H1 (cell line): ENCODE results near the gene NPM1. TPM values are rescaled to one million over a fixed set of nuclear protein-coding genes. Genes with fewer than 3 reads are reported as not detected.

Source experiments
- CTCF ChIA-PET: fragments of 300-600 bp; sonication (Branson Sonifier 250); formaldehyde crosslinking; loops from one replicate; lab custom pipeline; 2021; ENCODE audit not compliant: partially characterized antibody; lab: Charles Lee
- POLR2A ChIA-PET: fragments of 300-600 bp; sonication (Branson Sonifier 250); formaldehyde crosslinking; loops from one replicate; lab custom pipeline; 2021; ENCODE audit warnings: inconsistent platforms; ENCODE audit not compliant: partially characterized antibody; lab: Charles Lee
- DNase-seq, 2 experiments: peaks; one replicate each; pipeline versions ENCODE4 v3.0.0 to v3.0.0-alpha.2; 2010 to 2022; ENCODE audit warnings: low spot score in 2 of 2, low read depth in 1 of 2, mixed read lengths in 1 of 2
- FAIRE-seq: peaks from 2 replicates; lab custom pipeline; 2011; peaks lifted over from hg19 to GRCh38; lab: Jason Lieb, UNC
- H2AFZ ChIP-seq: 2 replicates; pipeline ENCODE4 v1.8.1; 2012; ENCODE audit warnings: low read length, inconsistent platforms
- H2AK5ac ChIP-seq: 2 replicates; pipeline ENCODE4 v1.6.1; 2013; ENCODE audit warnings: low read depth, low read length
- H2BK120ac ChIP-seq: replicated peaks from 2 replicates; pipeline ENCODE3; 2013; ENCODE audit warnings: low read depth, low read length, inconsistent platforms
- H2BK12ac ChIP-seq: 2 replicates; pipeline ENCODE4 v1.6.1; 2013; ENCODE audit warnings: low read depth, low read length
- H2BK15ac ChIP-seq: 2 replicates; pipeline ENCODE4 v1.6.1; 2013; ENCODE audit warnings: low read length
- H2BK20ac ChIP-seq: 2 replicates; pipeline ENCODE4 v1.6.1; 2013; ENCODE audit warnings: low read length
- H2BK5ac ChIP-seq: 2 replicates; pipeline ENCODE4 v1.6.1; 2013; ENCODE audit warnings: low read depth, low read length
- H3K14ac ChIP-seq: 2 replicates; pipeline ENCODE4 v1.6.1; 2013; ENCODE audit warnings: inconsistent platforms; ENCODE audit not compliant: insufficient read length
- H3K18ac ChIP-seq: 2 replicates; pipeline ENCODE4 v1.6.1; 2013; ENCODE audit warnings: low read length; ENCODE audit errors: extremely low read depth
- H3K23ac ChIP-seq: 2 replicates; pipeline ENCODE4 v1.6.1; 2013; ENCODE audit warnings: inconsistent platforms; ENCODE audit not compliant: insufficient read length
- H3K23me2 ChIP-seq: 2 replicates; pipeline ENCODE4 v1.6.1; 2013; ENCODE audit warnings: low read depth, low read length
- H3K27ac ChIP-seq: 2 replicates; pipeline ENCODE4 v1.6.1; 2011; ENCODE audit warnings: low read depth, low read length, inconsistent platforms
- H3K27me3 ChIP-seq, 4 experiments: replicated peaks in 1 of 4; 1 replicate in 1 of 4; 2 replicates in 3 of 4; pipeline versions ENCODE4 v1.6.1 to v1.8.1; 2011 to 2013; ENCODE audit warnings: low read length in 3 of 4, mild to moderate bottlenecking in 3 of 4, inconsistent platforms in 2 of 4, mixed read lengths in 2 of 4, moderate library complexity in 1 of 4; ENCODE audit not compliant: control insufficient read depth in 3 of 4, insufficient read depth in 3 of 4; ENCODE audit errors: extremely low read depth in 1 of 4
- H3K36me3 ChIP-seq, 4 experiments: 2 replicates each; pipeline versions ENCODE4 v1.6.1 to v1.8.1; 2011 to 2013; ENCODE audit warnings: mild to moderate bottlenecking in 4 of 4, low read length in 3 of 4, moderate library complexity in 2 of 4, control low read depth in 1 of 4, inconsistent platforms in 1 of 4; ENCODE audit not compliant: insufficient read depth in 4 of 4, control insufficient read depth in 2 of 4
- H3K4ac ChIP-seq: replicated peaks from 2 replicates; pipeline ENCODE3; 2013; ENCODE audit warnings: low read length, low read depth, mixed read lengths, inconsistent platforms; ENCODE audit not compliant: insufficient read length
- H3K4me1 ChIP-seq, 4 experiments: replicated peaks in 1 of 4; 1 replicate in 1 of 4; 2 replicates in 3 of 4; pipeline versions ENCODE4 v1.6.1 to v1.8.1; 2011 to 2013; ENCODE audit warnings: low read length in 3 of 4, inconsistent platforms in 2 of 4, mixed read lengths in 1 of 4; ENCODE audit not compliant: insufficient read depth in 4 of 4, control insufficient read depth in 3 of 4
- H3K4me2 ChIP-seq, 2 experiments: 2 replicates each; pipeline versions ENCODE4 v1.6.1 to v1.8.1; 2011 to 2013; ENCODE audit warnings: low read depth in 2 of 2, low read length in 2 of 2, control low read depth in 1 of 2, inconsistent platforms in 1 of 2, mild to moderate bottlenecking in 1 of 2; ENCODE audit not compliant: insufficient read depth in 1 of 2
- H3K4me3 ChIP-seq, 4 experiments: fragments of 200-600, 300-600 bp in 1 of 4; sonication (generic), shearing (Covaris generic), sonication (Bioruptor Twin) in 1 of 4; 2 replicates each; pipeline versions ENCODE4 v1.5.1 to v1.8.1; 2011 to 2016; ENCODE audit warnings: low read length in 4 of 4, low read depth in 3 of 4, control low read depth in 2 of 4, inconsistent platforms in 2 of 4, mild to moderate bottlenecking in 2 of 4, mixed read lengths in 1 of 4, moderate library complexity in 1 of 4; ENCODE audit not compliant: insufficient read depth in 2 of 4; ENCODE audit errors: extremely low read depth in 1 of 4
- H3K56ac ChIP-seq: replicated peaks from 2 replicates; pipeline ENCODE3; 2013; ENCODE audit warnings: low read depth, mild to moderate bottlenecking, mixed read lengths, low read length, inconsistent platforms; ENCODE audit not compliant: insufficient read length
- H3K79me1 ChIP-seq: 2 replicates; pipeline ENCODE4 v1.6.1; 2013; ENCODE audit warnings: low read depth, low read length, control low read depth
- H3K79me2 ChIP-seq, 2 experiments: 2 replicates each; pipeline versions ENCODE4 v1.6.1 to v1.8.1; 2012 to 2013; ENCODE audit warnings: low read length in 2 of 2, mild to moderate bottlenecking in 2 of 2, inconsistent platforms in 1 of 2; ENCODE audit not compliant: insufficient read depth in 2 of 2, control insufficient read depth in 1 of 2
- H3K9ac ChIP-seq, 4 experiments: replicated peaks in 1 of 4; 1 replicate in 1 of 4; 2 replicates in 3 of 4; pipeline versions ENCODE4 v1.6.1 to v1.8.1; 2011 to 2013; ENCODE audit warnings: low read depth in 3 of 4, low read length in 3 of 4, control low read depth in 2 of 4, mild to moderate bottlenecking in 2 of 4, moderate library complexity in 2 of 4, inconsistent platforms in 1 of 4; ENCODE audit errors: extremely low read depth in 1 of 4
- H3K9me3 ChIP-seq, 2 experiments: 2 replicates each; pipeline versions ENCODE4 v1.6.1 to v1.8.1; 2012 to 2013; ENCODE audit warnings: mild to moderate bottlenecking in 2 of 2, moderate library complexity in 2 of 2, control low read depth in 1 of 2, inconsistent platforms in 1 of 2, low read depth in 1 of 2, low read length in 1 of 2, mixed read lengths in 1 of 2; ENCODE audit not compliant: insufficient read depth in 2 of 2
- H4K20me1 ChIP-seq, 2 experiments: replicated peaks in 1 of 2; 2 replicates each; pipeline versions ENCODE3 to v1.8.1; 2011 to 2013; ENCODE audit warnings: inconsistent platforms in 2 of 2, low read length in 2 of 2, mild to moderate bottlenecking in 1 of 2; ENCODE audit not compliant: insufficient read depth in 2 of 2, control insufficient read depth in 1 of 2
- H4K5ac ChIP-seq: 2 replicates; pipeline ENCODE4 v1.6.1; 2013; ENCODE audit warnings: low read length, low read depth, mixed read lengths, inconsistent platforms; ENCODE audit not compliant: insufficient read length
- H4K8ac ChIP-seq: 2 replicates; pipeline ENCODE4 v1.8.0; 2013; ENCODE audit warnings: mild to moderate bottlenecking, moderate library complexity, low read length, inconsistent platforms; ENCODE audit not compliant: insufficient read depth; ENCODE audit errors: extremely low read depth
- H4K91ac ChIP-seq: replicated peaks from 2 replicates; pipeline ENCODE3; 2013; ENCODE audit warnings: low read length, mixed read lengths, inconsistent platforms; ENCODE audit not compliant: insufficient read length
- CBX8 ChIP-seq: fragments of 300-800, 300-1000 bp; sonication (generic); IDR thresholded peaks from 2 replicates; pipeline ENCODE4 v1.7.1; 2016; ENCODE audit warnings: low read depth, low read length, borderline replicate concordance
- KDM1A ChIP-seq: fragments of 200-600, 300-600 bp; sonication (generic); IDR thresholded peaks from 2 replicates; pipeline ENCODE4 v1.7.1; 2016; ENCODE audit warnings: mild to moderate bottlenecking, low read length, borderline replicate concordance
- WGBS, 2 experiments: shearing (Covaris generic) in 1 of 2; methylation state at CpG; one replicate each; pipeline versions ENCODE4 v1.1.6 to v1.1.7; 2013 to 2015; ENCODE audit warnings: low lambda C conversion rate in 2 of 2, mixed read lengths in 2 of 2, inconsistent platforms in 1 of 2, low coverage in 1 of 2, missing lambda C conversion rate in 1 of 2; ENCODE audit not compliant: insufficient replicate concordance in 2 of 2, insufficient coverage in 1 of 2, insufficient read length in 1 of 2; ENCODE audit errors: extremely low coverage in 1 of 2, missing lambda C conversion rate in 1 of 2; 5-methylcytosine and 5-hydroxymethylcytosine counted together
- polyA plus RNA-seq, 7 experiments: library from polyadenylated mRNA; depleted of rRNA in 3 of 7; stranded (reverse) in 5 of 7; unstranded in 2 of 7; fragments of >200 nt in 5 of 7; fragments of 200-250 nt in 2 of 7; gene quantifications; 1 replicate in 5 of 7; 2 replicates in 1 of 7; 4 replicates in 1 of 7; pipeline versions ENCODE4 v1.2.1 to v1.2.3, GENCODE V29; 2011 to 2013; ENCODE audit warnings: missing spikeins in 2 of 7, mixed read lengths in 2 of 7
- total RNA-seq: library from RNA; stranded (reverse); fragmentation: NEBNext Ultra II Directional; extraction: Animal tissue kit (Norgen Biotek cat#: 25700); gene quantifications from 2 replicates; pipeline ENCODE4 v1.2.1, GENCODE V29; 2021

Gene NPM1
- total and polyA plus RNA-seq, 2 of the 8 experiments (the other 6 are each of a cell fraction or from before 2014, with no cell fraction given), result 2,182 to 4,042 TPM

GRCh38 chr5:171426680-171427079, 39.0 kb downstream of the NPM1 start:
- Histone ChIP-seq H3K18ac (no peak overlapping the region), H2AFZ (no peak overlapping the region), H3K4me1 (peaks cover 0 to 10% (median 6%) of the 10 kb centered on the region in 4 experiments; a peak in 4 of 7 replicates), H3K4me3 (no peak overlapping the region), H2BK12ac (no peak overlapping the region), H4K91ac (no peak overlapping the region), H3K9me3 (no peaks in the 10 kb centered on the region), H3K23ac (no peak overlapping the region), H3K4ac (no peak overlapping the region), H3K79me2 (no peaks in the 10 kb centered on the region), H2BK120ac (no peak overlapping the region), H4K20me1 (peaks cover 1 to 2% of the 10 kb centered on the region in 2 experiments), H3K79me1 (no peaks in the 10 kb centered on the region), H2AK5ac (no peak overlapping the region), H3K36me3 (no peaks in the 10 kb centered on the region), H3K27me3 (peaks cover 4 to 10% (median 9%) of the 10 kb centered on the region in 4 experiments), H3K27ac (no peak overlapping the region), H4K8ac (no peak overlapping the region), H3K14ac (no peak overlapping the region), H4K5ac (no peak overlapping the region), H3K56ac (no peak overlapping the region), H2BK5ac (no peak overlapping the region), H2BK15ac (no peak overlapping the region), H3K23me2 (no peaks in the 10 kb centered on the region), H3K9ac (no peak overlapping the region), H3K4me2 (no peak overlapping the region), H2BK20ac (no peak overlapping the region)
- FAIRE-seq (no peak), DNase-seq (no peak)
- 94% methylated on average over 9 of the region's 9 CpGs; no CpG with 5 or more reads in 1 of the 2 experiments for WGBS, 2 experiments
- POLR2A ChIA-PET, result interaction anchor here (0.7 to 3.3 kb wide), 2 partner anchors 10 to 12 kb away, joined by 3 to 19 read pairs; no protein-coding TSS in a partner anchor
- TF ChIP-seq CBX8 (no peak), KDM1A (0 out of 2 replicates have a peak, but pooled peaks have one; percentile 40)
- CTCF ChIA-PET, result interaction anchor here (1.3 to 2.0 kb wide), 2 partner anchors 20 to 59 kb away, joined by 3 to 8 read pairs; no protein-coding TSS in a partner anchor
